GM12891 (cell line): ENCODE data around the gene RRAD.
"Not testable (repeated sequence)": the region's sequence is repeated elsewhere in the genome, so short reads cannot be mapped to it uniquely, and the experiment has no call there.

Source experiments
- DNase-seq: peaks from one replicate; pipeline ENCODE4 v3.0.0; 2011; ENCODE audit warnings: low spot score; ENCODE audit not compliant: insufficient read length
- FAIRE-seq: peaks from 2 replicates; lab custom pipeline; 2011; peaks lifted over from hg19 to GRCh38; lab: Jason Lieb, UNC
- PAX5 ChIP-seq: IDR thresholded peaks from 2 replicates; pipeline ENCODE4 v1.6.1; 2011; ENCODE audit warnings: low read length, moderate library complexity, mild to moderate bottlenecking; ENCODE audit not compliant: insufficient read depth, severe bottlenecking
- POLR2A ChIP-seq: IDR thresholded peaks from 2 replicates; pipeline ENCODE4 v1.6.1; 2011; ENCODE audit warnings: low read depth, low read length, control low read depth
- POLR2AphosphoS5 ChIP-seq: IDR thresholded peaks from 2 replicates; pipeline ENCODE4 v1.6.1; 2011; ENCODE audit warnings: low read depth, low read length, control low read depth
- POU2F2 ChIP-seq: IDR thresholded peaks from 2 replicates; pipeline ENCODE4 v1.6.1; 2011; ENCODE audit warnings: low read depth, mild to moderate bottlenecking, control low read depth, low read length, moderate library complexity
- SPI1 ChIP-seq: IDR thresholded peaks from 2 replicates; pipeline ENCODE4 v1.6.1; 2011; ENCODE audit warnings: low read depth, low read length, control low read depth
- TAF1 ChIP-seq: IDR thresholded peaks from 2 replicates; pipeline ENCODE4 v1.6.1; 2011; ENCODE audit warnings: low read depth, low read length, control low read depth

Gene RRAD

GRCh38 chr16:66950971-66951790 is 25.8 kb upstream of the RRAD start:
- no peak for DNase-seq
- no peak for FAIRE-seq
- TF ChIP-seq TAF1: no peak
- TF ChIP-seq PAX5: no peak
- TF ChIP-seq SPI1: no peak
- TF ChIP-seq POLR2A: no peak
- TF ChIP-seq POU2F2: no peak
- no peak for TF ChIP-seq POLR2AphosphoS5

GRCh38 chr16:66950437-66950836 is 25.1 kb upstream of the RRAD start:
- TF ChIP-seq POU2F2: no peak
- TF ChIP-seq SPI1: no peak
- no peak for TF ChIP-seq PAX5
- no peak for TF ChIP-seq TAF1
- no peak for TF ChIP-seq POLR2A
- no peak for TF ChIP-seq POLR2AphosphoS5
- FAIRE-seq (no peak), DNase-seq (no peak)

GRCh38 chr16:66949472-66949871 is 24.1 kb upstream of the RRAD start:
- TF ChIP-seq POLR2AphosphoS5 (no peak), SPI1 (no peak), POLR2A (no peak), POU2F2 (no peak), TAF1 (no peak), PAX5 (no peak)
- FAIRE-seq (no peak), DNase-seq (no peak)

GRCh38 chr16:66948837-66949225 is 23.5 kb upstream of the RRAD start:
- DNase-seq: no peak
- no peak for TF ChIP-seq POLR2A
- no peak for FAIRE-seq

- TF ChIP-seq POU2F2: no peak
- peak; percentile 37 for TF ChIP-seq PAX5
- TF ChIP-seq SPI1: no peak
- no peak for DNase-seq
- FAIRE-seq: peak; percentile 79
Observed at GRCh38 chr16:66948134-66948836, 22.9 kb upstream of the RRAD start.

- TF ChIP-seq SPI1 (no peak), PAX5 (no peak), POLR2A (no peak), POLR2AphosphoS5 (no peak), TAF1 (no peak), POU2F2 (no peak)
- FAIRE-seq (peak; percentile 92), DNase-seq (peak; percentile 67)
Observed at GRCh38 chr16:66947302-66948065, 22.1 kb upstream of the RRAD start.

- FAIRE-seq (no peak), DNase-seq (no peak)
- no peak for TF ChIP-seq POLR2AphosphoS5
- TF ChIP-seq TAF1: no peak
- no peak for TF ChIP-seq POLR2A
- TF ChIP-seq SPI1: no peak
- no peak for TF ChIP-seq POU2F2
- no peak for TF ChIP-seq PAX5
Observed at GRCh38 chr16:66946974-66947301, 21.6 kb upstream of the RRAD start.

GRCh38 chr16:66946541-66946940 is 21.2 kb upstream of the RRAD start:
- FAIRE-seq (no peak), DNase-seq (no peak)
- TF ChIP-seq POLR2A: no peak
- no peak for TF ChIP-seq POU2F2
- TF ChIP-seq POLR2AphosphoS5: no peak
- TF ChIP-seq SPI1: no peak
- TF ChIP-seq TAF1: no peak
- no peak for TF ChIP-seq PAX5

GRCh38 chr16:66945939-66946338 is 20.6 kb upstream of the RRAD start:
- DNase-seq (no peak), FAIRE-seq (no peak)
- no peak for TF ChIP-seq TAF1
- TF ChIP-seq POLR2AphosphoS5: no peak
- TF ChIP-seq POLR2A: no peak
- no peak for TF ChIP-seq POU2F2
- no peak for TF ChIP-seq PAX5
- no peak for TF ChIP-seq SPI1

- FAIRE-seq, DNase-seq: not testable (repeated sequence)
Observed at GRCh38 chr16:66944971-66945370, 19.6 kb upstream of the RRAD start.
